Activated gamma-delta T cell treated with Interleukin-2 at 50 U/mL for 16 hours (primary cell): Measurements from ENCODE around the gene MAPKAPK5.
A peak's percentile ranks its signal among the peaks of the same experiment; 100 is the strongest.
"Not testable (repeated sequence)": the region's sequence is repeated elsewhere in the genome, so short reads cannot be mapped to it uniquely, and the experiment has no call there.

Source experiments
- DNase-seq: peaks from one replicate; pipeline ENCODE4 v3.0.0-alpha.2; 2020

Gene MAPKAPK5, protein sequence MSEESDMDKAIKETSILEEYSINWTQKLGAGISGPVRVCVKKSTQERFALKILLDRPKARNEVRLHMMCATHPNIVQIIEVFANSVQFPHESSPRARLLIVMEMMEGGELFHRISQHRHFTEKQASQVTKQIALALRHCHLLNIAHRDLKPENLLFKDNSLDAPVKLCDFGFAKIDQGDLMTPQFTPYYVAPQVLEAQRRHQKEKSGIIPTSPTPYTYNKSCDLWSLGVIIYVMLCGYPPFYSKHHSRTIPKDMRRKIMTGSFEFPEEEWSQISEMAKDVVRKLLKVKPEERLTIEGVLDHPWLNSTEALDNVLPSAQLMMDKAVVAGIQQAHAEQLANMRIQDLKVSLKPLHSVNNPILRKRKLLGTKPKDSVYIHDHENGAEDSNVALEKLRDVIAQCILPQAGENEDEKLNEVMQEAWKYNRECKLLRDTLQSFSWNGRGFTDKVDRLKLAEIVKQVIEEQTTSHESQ

DNA sequence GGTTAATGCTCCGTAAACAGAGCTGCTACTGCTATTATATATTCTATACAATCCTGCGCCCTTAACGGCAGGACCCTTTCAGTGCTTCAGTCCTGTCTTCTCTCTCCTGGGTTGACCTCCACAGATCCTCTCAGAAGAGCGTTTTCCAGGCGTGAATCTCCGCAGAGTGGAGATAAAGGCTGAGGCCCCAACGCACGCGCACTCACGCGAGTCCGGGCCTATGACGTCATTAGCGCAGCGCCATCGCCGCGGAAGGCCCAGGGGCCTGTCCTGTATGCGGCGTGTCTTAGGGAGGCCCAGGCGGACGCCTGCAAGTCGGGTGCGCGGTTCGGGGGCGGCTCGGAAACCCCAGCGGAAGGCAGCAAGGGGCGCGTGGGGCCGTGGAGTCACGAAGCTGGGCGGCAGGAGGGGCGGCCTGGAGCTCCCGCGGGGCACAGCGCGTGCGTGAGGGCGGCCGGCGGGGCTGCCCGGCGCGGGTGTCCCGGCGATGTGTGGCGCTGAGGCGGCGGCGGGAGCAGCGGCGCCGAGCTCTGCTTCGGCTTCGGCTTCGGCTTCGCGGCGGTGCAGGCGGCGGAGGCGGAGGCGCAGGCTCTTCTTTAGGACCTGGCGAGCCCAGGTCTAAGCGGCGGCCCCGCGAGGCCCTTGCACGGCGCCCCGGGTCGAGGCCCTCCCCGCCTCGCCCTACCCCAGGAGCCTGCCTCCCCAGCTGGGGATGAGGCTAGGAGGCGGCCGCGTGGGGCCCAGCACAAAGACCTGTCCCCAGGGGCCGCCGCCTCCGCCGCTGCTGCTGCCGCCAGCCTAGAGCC lies at the start of gene MAPKAPK5:
Gene MAPKAPK5, plus strand, starts transcription at position 479 of the 806 bp plus-strand sequence. CDS start 506 bp downstream, outside the sequence.
- peak; percentile 97 for DNase-seq

DNA sequence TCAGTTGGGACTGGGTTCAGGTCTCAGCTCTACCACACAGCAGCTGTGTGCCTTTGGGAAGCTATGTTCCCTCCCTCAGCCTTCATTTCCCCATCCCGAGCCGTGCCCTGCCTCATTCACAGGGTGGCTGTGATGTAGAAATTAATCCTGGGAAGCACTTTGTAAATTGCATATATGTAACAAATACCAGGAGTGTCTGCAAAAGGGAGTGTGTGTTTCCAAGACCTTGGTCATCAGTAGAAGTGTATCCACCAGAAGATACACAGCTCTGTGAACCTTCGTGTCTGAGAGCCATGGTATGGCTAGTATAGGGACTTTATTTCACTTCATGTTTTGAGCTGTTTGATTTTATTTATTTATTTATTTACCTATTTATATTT lies 49.2 kb upstream of the MAPKAPK5 start:
- DNase-seq, result no peak

DNA sequence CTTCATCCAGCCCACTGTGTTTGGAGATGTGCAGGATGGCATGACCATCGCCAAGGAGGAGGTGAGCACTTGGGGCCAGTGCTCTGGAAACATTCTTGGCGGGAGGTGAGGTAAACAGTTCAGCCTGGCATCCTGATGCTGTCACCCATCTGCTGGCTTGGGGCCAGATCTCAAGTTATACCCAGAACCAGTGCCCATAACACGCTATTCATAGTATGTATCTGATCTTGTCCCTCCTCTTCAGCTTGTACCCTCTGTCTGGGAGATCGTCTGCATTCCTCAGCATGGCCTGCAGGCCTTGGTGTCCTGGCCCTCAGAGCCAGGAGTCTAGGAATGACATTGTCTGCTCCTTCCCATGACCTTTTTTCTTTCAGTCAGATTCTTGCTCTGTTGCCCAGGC lies 43.8 kb upstream of the MAPKAPK5 start:
- DNase-seq, result no peak

DNA sequence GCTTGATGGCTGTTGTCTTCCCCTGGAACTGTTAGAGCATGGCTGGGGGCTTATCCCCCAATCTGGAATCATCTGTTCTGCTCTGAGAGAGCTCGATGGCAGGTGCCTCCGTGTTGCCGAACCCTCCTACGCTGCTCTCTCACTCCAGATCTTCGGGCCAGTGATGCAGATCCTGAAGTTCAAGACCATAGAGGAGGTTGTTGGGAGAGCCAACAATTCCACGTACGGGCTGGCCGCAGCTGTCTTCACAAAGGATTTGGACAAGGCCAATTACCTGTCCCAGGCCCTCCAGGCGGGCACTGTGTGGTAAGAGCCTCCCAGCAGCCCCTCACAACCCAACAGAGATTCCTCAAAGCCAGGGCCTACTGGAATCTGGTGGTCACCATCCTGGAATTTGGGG lies 42.3 kb upstream of the MAPKAPK5 start:
- no peak for DNase-seq

DNA sequence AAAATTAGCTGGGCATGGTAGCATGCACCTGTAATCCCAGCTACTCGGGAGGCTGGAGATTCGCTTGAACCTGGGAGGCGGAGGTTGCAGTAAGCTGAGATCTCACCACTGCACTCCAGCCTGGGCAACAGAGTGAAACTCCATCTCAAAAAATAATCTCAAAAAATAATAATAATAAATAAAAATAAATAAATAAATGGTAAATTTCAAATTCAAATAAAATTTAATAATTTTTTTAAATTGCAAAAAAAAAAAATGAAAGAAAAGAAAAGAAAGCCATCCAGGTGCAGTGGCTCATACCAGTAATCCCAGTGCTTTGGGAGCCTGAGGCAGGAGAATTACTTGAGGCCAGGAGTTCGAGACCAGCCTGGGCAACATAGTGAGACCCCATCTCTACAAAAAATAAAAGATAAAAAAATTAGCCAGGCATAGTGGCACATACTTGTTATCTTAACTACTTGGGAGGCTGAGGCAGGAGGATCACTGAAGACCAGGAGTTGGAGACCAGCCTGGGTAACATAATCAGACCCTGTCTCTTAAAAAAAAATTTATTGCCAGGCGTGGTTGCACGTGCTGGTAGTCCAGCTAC lies 38.9 kb upstream of the MAPKAPK5 start:
- no peak for DNase-seq

DNA sequence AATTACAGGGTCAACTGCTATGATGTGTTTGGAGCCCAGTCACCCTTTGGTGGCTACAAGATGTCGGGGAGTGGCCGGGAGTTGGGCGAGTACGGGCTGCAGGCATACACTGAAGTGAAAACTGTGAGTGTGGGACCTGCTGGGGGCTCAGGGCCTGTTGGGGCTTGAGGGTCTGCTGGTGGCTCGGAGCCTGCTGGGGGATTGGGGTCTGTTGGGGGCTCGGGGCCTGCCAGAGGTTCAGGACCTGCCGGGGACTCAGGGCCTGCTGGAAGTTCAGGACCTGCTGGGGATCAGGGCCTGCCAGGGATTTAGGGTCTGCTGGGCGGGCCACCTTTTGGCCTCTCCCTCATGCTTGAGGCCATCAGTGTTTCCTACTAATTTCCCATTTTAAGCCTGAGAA lies 38.2 kb upstream of the MAPKAPK5 start:
- no peak for DNase-seq

DNA sequence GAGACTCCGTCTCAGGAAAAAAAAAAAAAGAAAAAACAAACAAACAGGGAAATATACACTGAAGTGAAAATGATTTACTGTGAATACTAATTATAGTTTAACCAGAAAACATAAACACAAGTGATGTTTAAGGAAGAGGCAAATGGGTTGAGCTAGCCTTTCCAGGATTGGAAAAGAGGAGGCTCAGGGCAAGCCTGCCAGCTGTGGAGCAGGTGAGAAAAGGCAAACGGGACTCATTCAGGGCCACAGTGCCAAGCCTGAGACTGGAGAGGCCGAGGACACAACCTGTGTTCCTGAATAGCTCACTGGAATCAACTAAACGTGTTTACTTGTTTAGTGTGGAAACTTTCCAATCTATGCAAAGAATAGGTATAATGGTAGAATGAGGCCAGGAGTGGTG lies 35.7 kb upstream of the MAPKAPK5 start:
- DNase-seq, result no peak

DNA sequence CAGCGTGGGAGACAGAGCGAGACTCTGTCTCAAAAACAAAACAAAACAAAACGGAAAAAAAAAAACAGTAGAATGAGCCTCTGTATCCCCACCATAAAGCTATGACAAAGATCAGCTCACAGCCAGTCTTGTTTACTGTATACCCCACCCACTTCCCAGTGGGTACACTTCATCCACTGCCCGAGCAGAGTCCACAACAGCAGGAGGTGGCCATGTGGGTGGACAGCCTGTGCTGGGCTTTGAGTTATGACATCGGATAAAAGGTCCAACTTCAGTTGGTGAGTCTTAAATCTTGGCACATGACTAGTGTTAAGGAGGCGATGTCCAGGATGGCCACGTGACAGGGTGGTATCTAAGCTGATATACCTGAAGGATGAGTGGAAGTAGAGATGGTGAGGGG lies 34.8 kb upstream of the MAPKAPK5 start:
- DNase-seq, result no peak

DNA sequence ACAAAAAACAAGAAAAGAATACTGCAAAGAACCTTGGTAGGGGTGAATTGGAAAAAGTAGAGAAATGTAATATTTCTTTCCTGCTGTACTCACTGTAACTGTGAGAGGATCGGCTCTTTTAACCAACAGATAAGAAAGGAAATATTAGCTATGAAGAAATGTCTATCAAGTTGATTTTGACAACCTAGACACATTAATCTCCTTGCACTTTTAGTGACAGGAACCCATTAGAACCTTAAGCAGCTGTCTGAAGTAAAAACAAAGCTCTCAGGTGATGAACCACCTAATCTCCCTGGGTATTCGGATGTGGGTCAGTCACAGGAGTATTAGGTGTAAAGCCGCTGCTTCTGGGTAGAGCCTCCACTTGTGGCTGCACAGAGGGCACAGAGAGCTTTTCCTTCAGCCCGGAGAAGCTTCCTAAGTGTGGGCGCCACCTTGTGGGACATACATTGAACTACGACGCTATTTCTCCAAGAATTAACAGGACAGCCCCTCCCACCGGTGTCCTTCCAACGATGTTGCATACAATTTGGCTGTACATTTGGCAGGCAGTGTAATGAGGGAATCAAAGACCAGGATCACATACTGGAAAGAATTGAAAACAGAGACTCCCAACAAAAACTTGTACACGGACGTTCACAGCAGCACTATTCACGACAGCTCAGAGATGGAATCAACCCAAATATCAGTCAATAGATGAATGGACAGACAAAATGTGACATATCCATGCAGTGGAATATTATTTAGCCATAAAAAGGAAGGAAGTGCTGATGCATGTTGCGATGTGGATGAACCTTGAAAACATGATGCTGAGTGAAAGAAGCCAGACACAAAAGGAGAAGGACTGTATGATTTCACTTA lies 28.9 kb upstream of the MAPKAPK5 start:
- peak; percentile 58 for DNase-seq

DNA sequence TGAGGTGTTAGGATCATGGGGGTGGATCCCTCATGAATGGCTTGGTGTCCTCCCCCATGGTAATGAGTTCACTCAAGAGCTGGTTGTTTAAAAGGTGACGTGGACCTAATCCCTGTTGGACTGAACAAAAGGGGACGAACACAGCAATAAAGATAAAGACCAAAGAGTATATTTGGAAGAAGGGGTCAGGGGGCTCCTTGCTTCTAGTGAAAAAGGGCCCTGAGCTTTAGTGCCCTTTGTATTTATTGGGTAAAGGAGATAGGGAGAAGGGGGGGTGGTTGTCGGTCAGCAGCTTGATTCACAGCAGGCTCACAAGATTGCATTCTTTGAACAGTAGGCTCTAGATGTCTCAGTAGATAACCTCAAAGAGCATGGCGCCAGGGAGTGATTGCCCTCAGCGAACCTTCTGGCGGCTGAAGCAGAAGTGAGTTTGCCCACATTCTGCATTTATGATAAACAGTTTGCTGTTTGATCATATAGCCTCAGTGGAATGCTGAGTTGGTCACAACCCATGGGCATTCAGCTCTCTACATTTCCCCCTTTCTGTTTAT lies 25.9 kb upstream of the MAPKAPK5 start:
- DNase-seq, result no peak

DNA sequence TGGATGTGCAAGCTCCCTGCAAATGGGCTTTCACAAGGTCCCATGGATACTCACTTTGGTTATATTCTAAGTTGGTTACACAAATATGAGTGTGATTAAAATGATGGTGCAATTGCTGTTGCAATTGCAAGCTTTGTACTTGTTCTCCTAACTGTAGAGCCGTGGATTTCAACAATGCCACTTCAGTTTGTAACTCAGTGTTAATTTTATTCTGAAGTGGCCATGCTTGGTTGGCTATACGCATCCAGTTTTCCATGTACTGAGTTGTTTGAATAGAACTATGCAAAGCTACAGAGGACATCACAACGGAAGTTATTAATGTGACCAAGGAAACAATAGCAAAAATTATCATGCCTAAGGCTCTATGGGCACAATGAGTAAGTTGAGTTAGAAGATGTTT lies 25.1 kb upstream of the MAPKAPK5 start:
- not testable (repeated sequence) for DNase-seq

DNA sequence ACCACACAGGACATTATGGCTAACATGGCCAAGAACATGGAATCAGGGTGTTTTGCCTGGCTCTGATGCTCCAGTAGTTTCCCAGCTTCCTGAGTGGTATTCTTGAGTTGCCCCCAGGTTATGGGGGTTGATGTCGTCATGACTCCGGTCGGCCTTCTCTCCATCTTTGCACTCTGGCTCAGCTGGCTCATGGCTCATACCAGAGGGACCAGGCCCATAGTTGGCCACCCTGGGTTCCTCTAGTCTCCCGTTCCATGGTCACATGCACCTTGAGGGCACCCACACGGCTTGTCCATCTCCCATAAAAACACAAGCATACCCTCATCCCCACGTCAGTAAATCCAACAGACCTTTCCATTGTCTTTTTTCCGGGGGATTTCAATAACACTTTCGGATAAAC lies 23.7 kb upstream of the MAPKAPK5 start:
- no peak for DNase-seq

DNA sequence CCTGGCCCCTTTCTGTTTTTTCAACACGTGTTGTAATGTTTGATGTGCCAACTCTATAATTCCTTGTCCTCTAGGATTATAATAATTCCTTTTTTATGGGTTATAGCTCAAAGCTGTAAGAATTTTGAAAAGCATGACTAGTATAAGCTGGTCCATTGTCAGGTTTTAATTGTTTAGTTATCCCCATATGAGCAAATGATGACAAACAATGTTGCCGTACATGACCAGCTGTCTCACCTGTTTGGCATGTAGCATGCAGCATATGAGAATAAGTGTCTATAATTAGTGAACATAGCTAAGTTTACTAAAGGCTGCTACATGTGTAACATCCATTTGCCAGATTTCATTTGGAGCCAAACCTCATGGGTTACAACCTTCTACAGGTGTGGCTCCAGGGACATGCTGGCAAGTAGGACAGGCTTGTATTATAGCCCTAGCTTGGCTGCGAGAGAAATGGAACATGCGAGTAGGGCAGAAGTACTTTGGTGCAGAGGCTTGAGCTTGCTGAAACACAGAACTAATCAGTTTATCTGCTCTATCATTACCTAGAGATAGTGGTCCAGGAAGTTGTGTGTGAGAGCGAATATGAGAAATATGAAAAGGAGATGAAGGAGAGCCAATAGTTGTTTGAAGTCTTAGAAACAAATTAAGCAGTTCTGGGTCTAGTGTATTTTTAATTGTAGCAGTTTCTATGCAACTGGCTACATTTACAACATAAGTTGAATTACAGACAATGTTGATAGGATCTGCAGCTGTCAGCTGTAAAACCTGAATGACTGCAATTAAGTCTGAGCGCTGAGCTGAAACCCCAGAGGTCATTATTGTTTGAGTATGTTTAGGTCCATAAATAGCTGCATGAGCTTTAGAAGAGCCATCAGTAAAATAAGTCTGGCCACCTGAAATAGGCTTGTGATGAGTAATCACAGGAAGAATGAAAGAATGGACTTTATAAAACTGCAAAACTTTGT lies 22.6 kb upstream of the MAPKAPK5 start:
- no peak for DNase-seq

DNA sequence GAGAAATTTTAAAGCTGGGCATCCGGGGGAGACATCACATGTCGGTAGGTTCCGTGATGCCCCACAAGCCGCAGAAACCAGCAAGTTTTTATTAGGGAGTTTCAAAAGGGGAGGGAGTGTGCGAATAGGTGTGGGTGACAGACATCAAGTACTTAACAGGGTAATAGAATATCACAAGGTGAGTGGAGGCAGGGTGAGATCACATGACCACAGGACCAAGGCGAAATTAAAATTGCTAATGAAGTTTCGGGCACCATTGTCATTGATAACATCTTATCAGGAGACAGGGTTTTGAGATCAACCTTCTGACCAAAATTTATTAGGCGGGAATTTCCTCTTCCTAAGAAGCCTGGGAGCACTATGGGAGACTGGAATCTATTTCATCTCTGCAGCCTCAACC lies 21.2 kb upstream of the MAPKAPK5 start:
- DNase-seq, result not testable (repeated sequence)

DNA sequence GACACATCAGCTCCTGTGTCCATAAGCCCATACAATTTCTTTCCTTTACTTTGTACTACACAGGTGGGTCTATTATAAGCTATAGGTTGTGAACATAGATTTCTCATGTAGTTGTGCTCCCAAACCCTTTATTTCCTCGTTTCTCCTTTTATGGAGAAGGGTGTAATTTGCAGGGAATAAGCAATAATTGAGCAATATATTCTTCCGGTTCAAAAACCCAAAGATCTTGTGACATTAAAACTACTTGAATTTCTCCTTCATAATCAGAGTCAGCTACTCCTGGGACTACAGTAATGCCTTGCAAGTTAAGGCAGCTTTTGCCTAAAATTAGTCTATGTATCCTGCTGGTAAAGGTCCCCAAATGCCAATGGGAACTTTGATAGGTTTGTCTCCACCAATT lies 19.1 kb upstream of the MAPKAPK5 start:
- DNase-seq, result no peak

DNA sequence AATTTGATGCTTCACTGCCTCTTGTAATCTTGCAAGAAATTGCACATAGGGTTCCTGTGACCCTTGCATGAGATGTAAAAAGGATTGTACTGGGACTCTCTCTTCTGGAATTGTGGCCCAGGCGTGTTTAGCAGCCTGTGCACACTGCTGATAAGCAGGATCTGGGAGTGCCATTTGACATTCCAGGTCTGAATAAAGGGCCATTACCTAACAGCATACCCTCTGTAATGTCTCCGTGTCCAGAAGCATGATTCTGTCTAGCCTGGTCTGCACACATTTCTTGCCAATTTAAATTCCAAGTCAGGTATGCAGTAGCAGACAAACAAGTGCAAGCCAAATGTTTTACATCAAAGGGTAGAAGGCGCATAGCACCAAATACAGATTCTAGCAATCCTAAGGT lies 18.1 kb upstream of the MAPKAPK5 start:
- DNase-seq, result no peak

DNA sequence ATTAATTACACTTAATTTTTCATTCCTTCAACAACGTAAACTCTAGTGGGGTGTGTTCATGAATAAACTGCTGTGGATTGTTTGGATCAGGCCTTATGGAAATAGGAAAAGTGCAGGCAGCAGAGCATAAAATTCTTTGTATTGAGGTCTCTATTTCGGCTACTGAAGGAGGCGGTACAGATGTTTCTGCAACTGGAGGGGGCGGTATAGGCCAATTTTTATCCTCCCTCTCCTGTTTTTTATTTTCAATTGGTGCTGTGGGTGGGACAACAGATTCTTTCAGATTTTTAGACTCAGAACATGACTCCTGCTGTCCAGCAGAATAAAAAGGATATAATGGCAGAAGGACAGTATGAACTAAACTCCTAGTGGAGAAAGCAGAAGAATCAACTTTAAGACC lies 17.7 kb upstream of the MAPKAPK5 start:
- DNase-seq, result not testable (repeated sequence)

DNA sequence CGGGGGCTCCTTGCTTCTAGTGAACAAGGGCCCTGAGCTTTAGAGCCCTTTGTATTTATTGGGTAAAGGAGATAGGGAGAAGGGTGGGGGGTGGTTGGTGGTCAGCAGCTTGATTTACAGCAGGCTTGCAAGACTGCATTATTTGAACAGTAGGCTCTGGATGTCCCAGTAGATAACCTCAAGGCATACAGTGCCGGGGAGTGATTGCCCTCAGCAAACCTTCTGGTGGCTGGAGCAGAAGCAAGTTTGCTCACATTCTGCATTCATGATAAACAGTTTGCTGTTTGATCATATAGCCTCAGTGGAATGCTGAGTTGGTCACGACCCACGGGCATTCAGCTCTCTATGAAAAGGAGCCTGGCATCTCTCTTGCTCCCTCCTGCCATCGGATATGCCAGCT lies 16.5 kb upstream of the MAPKAPK5 start:
- DNase-seq, result no peak

DNA sequence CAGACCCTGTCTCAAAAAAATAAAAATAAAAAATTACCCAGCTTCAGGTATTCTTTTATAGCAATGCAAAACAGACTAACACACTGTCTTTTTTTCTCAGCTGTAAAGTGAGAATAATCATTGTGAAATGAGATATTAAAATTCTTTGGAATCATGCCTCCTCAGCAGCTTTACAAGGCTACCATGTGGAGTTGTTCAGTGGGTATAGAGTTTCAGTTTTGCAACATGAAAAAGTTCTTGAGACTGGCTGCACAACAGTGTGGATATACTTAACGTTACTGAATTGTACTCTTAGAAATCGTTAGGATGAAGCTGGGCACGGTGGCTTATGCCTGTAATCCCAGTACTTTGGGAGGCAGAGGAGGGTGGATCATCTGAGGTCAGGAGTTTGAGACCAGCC lies 15.7 kb upstream of the MAPKAPK5 start:
- no peak for DNase-seq

DNA sequence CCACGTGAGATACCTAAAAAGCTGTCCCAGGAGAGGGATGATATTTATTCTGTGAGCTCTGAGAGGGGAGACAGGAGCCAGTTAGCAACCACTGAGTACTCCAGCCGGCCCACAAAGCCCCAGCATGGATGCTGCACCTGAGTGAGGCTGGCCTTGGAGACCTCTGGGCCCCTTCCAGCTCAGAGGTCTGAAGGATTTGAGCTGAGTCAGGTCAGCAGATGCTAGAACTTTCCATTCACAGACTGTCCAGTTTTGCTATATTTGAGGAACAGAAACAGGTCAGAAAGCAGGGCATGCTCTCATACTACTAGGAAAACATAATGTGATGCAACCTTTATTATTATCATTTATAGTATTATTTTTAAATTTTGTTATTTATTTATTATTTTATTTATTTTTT lies 15.0 kb upstream of the MAPKAPK5 start:
- no peak for DNase-seq

DNA sequence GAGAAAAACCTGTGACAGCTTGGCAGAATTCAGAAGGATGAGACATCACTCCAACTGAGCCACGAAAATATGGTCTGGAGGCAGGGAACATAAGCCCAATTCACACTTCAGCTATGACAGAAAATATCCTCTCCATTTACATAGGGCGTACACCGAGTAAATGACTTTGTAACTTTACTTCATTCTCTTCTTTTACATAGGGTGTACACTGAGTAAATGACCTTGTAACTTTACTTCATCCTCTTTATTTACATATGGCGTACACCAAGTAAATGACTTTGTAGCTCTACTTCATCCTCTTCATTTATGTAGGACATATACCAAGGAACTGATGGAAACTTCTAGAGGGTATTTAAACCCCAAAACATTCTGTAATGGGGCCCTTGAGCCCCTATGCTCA lies 14.1 kb upstream of the MAPKAPK5 start:
- DNase-seq, result no peak
